ENCODE results near the gene RBM44.

The RBM44 gene

DNA sequence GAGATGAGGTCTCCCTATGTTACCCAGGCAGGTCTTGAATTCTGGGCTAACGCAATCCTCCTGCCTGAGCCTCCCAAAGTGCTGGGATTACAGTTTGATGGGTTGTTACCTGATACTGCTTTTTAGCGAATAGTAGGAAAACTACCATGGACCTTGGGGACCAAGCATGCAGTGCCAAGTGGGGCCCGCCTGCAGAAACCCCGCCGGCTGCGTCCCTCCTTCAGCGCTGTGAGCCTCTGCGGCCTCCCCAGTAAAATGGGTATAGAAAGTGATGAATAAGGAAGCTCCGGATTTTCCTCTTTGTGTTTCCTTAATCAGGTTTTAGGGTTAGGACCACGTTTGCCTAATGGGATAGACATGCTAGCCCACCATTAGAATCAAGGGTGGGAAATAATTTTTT is 91.2 kb downstream of the RBM44 start:
- FAIRE-seq = no peak
